Progenitor cell of endocrine pancreas (in vitro differentiated cells): Measurements from ENCODE around the gene EZH1. TPM values are rescaled to one million over a fixed set of nuclear protein-coding genes. Genes with fewer than 3 reads are reported as not detected.

Experiments used
- DNase-seq: peaks from one replicate; pipeline ENCODE4 v3.0.0; 2021; ENCODE audit warnings: low spot score; ENCODE audit not compliant: unreplicated experiment
- H3K27ac Mint-ChIP-seq: 2 replicates; pipeline ENCODE4 v1.8.0; 2021; ENCODE audit warnings: mild to moderate bottlenecking, moderate library complexity, mixed read lengths
- H3K27me3 Mint-ChIP-seq: 2 replicates; pipeline ENCODE4 v1.8.0; 2021; ENCODE audit warnings: mixed read lengths
- H3K36me3 Mint-ChIP-seq: 2 replicates; pipeline ENCODE4 v1.8.0; 2022; ENCODE audit warnings: mixed read lengths; ENCODE audit not compliant: insufficient read depth
- H3K4me1 Mint-ChIP-seq: 2 replicates; pipeline ENCODE4 v1.8.0; 2021; ENCODE audit warnings: low read depth, mixed read lengths
- H3K4me3 Mint-ChIP-seq: 2 replicates; pipeline ENCODE4 v1.8.0; 2021; ENCODE audit warnings: low read depth, mild to moderate bottlenecking, moderate library complexity, mixed read lengths
- H3K9me3 Mint-ChIP-seq: 2 replicates; pipeline ENCODE4 v1.8.0; 2021; ENCODE audit warnings: low read depth, mixed read lengths
- CTCF ChIP-seq: fragments of 200-600 bp; sonication (generic); IDR thresholded peaks from one replicate; pipeline ENCODE4 v1.5.0; 2021; ENCODE audit warnings: antibody characterized with exemption, mild to moderate bottlenecking; ENCODE audit not compliant: unreplicated experiment
- total RNA-seq: library from RNA; stranded (reverse); gene quantifications from 2 replicates; pipeline ENCODE4 v1.2.1, GENCODE V29; 2021

EZH1 gene
- total RNA-seq, 1 donor from 2014 or later: 31.9 TPM

GRCh38 chr17:42682722-42683403, 62.0 kb downstream of the EZH1 start:
- no peaks in the 10 kb centered on the region for H3K9me3 Mint-ChIP-seq
- H3K4me3 Mint-ChIP-seq: peak overlapping the region; percentile 38
- no peak for DNase-seq
- no peak for TF ChIP-seq CTCF
- peaks cover 53% of the 10 kb centered on the region for H3K27me3 Mint-ChIP-seq
- H3K36me3 Mint-ChIP-seq: peaks cover 4% of the 10 kb centered on the region
- H3K4me1 Mint-ChIP-seq: peaks cover 12% of the 10 kb centered on the region
- H3K27ac Mint-ChIP-seq: no peak overlapping the region

DNA sequence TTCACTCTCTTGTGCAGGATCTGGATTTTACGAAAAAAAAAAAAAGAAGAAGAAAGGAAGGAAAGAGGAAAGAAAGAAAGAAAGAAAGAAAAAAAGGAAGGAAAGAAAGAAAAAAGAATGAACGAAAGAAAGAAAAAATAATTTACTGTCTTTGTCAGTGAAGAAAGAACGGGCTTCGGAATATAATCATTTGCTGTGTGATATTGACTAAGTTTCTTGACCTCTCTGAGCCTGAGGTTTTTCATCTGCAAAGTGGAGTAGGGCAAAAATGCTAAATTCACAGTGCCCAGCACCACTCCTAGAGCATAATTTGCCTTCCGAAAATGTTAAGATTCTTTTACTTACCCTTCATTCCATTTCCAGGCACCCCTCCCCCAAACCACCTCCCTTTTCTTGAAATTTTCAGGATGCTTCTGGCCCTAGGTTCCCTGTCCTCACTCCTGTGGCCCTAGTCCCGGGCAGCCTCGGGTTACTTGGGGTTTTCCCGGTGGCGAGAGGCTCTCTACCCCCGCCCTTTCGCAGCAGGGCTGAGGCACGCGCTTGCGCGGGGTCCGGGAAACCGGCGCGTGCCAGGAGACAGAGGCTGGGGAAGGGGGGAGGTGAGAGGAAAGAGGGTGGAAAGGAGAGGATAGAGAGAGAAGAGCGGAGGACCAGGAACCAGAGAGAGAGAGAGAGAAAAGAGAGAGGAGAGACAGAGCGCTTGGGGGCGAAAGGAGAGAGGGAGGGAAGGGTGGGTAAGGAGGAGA, 62.7 kb downstream of the EZH1 start, which contains the start of gene CNTNAP1:
TSS of gene CNTNAP1 (plus strand) at position 556 of the 746 bp plus-strand sequence. CDS start 299 bp downstream, outside the sequence.
- Mint-ChIP-seq H3K9me3 (no peaks in the 10 kb centered on the region), H3K27ac (peak within 1 kb of the TSS; percentile 60), H3K4me3 (peak within 1 kb of the TSS; percentile 38), H3K27me3 (peaks cover 53% of the 10 kb centered on the region), H3K4me1 (peaks cover 15% of the 10 kb centered on the region), H3K36me3 (peaks cover 4% of the 10 kb centered on the region)
- no peak for TF ChIP-seq CTCF
- no peak for DNase-seq

DNA sequence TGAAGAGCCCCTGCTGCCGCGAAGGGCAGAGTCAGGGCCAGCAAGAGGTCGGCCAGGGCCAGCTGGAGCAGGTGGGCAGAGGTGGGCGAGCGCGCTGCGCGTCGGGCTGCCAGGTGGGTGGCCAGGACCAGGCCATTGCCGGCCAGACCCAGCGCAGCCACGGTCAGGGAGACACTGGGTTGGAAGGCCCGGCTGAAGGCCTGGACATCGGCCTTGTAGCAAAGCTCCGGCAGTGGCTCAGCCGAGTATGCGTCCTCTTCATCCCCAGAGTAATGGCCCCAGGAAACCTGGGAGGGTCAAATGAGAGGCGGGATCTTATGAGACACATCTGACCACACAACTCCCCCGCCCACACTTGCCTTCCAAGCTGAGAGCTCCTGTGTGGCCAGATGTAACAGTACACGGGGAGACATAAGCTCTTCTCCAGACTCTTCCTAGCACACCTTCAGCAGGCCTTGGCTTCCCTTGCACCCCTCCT, 64.5 kb downstream of the EZH1 start:
- DNase-seq: no peak
- TF ChIP-seq CTCF: no peak
- peaks cover 47% of the 10 kb centered on the region for H3K27me3 Mint-ChIP-seq
- H3K36me3 Mint-ChIP-seq: peaks cover 2% of the 10 kb centered on the region
- peak overlapping the region; percentile 38 for H3K4me3 Mint-ChIP-seq
- H3K9me3 Mint-ChIP-seq: no peaks in the 10 kb centered on the region
- H3K27ac Mint-ChIP-seq: no peak overlapping the region
- peaks cover 15% of the 10 kb centered on the region for H3K4me1 Mint-ChIP-seq

GRCh38 chr17:42679492-42680330, 65.1 kb downstream of the EZH1 start:
- H3K9me3 Mint-ChIP-seq: no peaks in the 10 kb centered on the region
- peak; percentile 74 for DNase-seq
- peak overlapping the region; percentile 84 for H3K27ac Mint-ChIP-seq
- peaks cover 2% of the 10 kb centered on the region for H3K36me3 Mint-ChIP-seq
- H3K4me3 Mint-ChIP-seq: peak overlapping the region; percentile 66
- peak; percentile 94 for TF ChIP-seq CTCF
- H3K27me3 Mint-ChIP-seq: peaks cover 44% of the 10 kb centered on the region
- peaks cover 16% of the 10 kb centered on the region for H3K4me1 Mint-ChIP-seq
